Measurements from ENCODE around the gene CLIC1. TPM values are rescaled to one million over a fixed set of nuclear protein-coding genes. Genes with fewer than 3 reads are reported as not detected.

The CLIC1 gene
- 10 to 100 TPM; 35.4 to 93.5 TPM for total RNA-seq
- 130 TPM for polyA plus RNA-seq (ENCODE audit: insufficient read depth, low read depth, low replicate concordance)
- long read RNA-seq, donor 1, transcript CLIC1-208 (6 exons, 1,254 nt), result major isoform, 102 of 134 reads
- long read RNA-seq, donor 1, partial matches to known transcripts, result 29 of 134 reads
- long read RNA-seq, donor 1, other reads (novel, unspliced or antisense), result 0 of 134 reads
- long read RNA-seq, donor 2, transcript CLIC1-208 (6 exons, 1,254 nt), result major isoform, 61 of 96 reads
- long read RNA-seq, donor 2, partial matches to known transcripts, result 33 of 96 reads
- long read RNA-seq, donor 2, other reads (novel, unspliced or antisense), result 0 of 96 reads

DNA sequence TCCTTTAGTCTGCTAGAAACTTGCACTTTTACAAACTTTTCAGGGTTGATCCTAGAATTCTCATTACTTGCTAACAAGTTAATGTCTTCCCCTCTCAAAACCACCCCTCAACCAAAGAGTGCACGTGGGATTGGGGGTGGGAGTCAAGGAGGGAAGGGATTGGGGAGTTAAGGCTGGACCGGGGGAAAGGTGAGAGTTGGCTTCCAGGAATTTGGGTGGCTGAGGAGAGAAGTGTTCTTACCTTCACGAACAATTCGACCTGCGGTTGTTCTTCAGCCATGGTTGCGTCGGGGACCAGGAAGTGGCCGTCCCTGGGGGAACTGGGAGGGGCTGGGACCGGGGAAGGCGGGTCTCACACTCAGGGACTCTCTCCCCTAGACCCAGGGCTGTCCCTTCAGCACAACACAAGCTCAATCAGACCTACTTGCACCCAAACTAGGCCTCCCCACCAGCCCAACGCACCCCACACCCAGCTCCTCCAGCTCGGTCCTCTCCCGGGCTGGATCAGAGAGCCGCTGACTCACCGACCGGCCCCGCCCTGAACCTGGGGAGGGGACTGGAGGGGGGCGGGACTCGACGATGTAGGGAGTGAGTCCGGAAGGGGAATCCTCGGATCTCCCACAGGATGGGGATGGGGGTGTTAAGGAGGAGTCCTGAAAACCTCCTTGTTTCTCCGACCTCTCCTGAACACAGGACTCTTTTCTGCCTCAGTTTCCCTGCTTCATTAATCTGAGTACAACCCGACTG, at the start of gene CLIC1:
Gene CLIC1, minus strand, starts transcription at position 510 of the 747 bp plus-strand sequence. Its CDS starts 230 bp downstream, at position 280.
- Histone ChIP-seq H3K27ac (peak within 1 kb of the TSS; percentile 86 to 87), H3K27me3 (no peaks in the 10 kb centered on the region), H3K36me3 (ENCODE audit: low read depth, missing control alignments) (no peaks in the 10 kb centered on the region), H3K9me3 (no peaks in the 10 kb centered on the region), H3K4me1 (peaks cover 26% of the 10 kb centered on the region), H3K4me3 (peak within 1 kb of the TSS; percentile 47 to 71)
- 22 to 37% methylated on average over 22 to 24 of the region's 24 CpGs for WGBS, 2 donors
- intact Hi-C loops (cut with DNase I; ENCODE audit: low total_unique reads), result no loop called here
- DNase-seq, result peak; percentile 87
- TF ChIP-seq POLR2A (IDR thresholded peaks at IDR 0.05) (peak; percentile 91), CTCF (IDR thresholded peaks at IDR 0.05) (no peak)

DNA sequence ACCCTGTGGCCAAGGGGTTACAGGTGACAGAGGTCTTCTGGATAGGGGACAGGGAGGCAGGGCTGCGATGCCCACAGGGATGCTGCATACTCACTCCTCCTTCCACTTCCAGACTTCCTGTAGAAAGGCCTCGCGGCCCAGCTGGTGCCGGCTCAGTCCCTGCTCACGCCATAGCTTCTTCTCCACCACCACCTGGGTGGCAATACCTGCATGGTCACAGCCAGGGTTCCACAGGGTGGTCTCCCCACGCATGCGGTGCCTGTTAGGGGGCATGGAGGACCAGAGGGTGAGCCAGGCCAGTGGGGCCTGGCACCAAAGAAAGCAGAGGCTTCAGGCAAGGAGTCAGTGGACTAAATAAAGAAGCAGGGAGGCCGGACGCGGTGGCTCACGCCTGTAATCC, 49.1 kb upstream of the CLIC1 start:
- intact Hi-C loops (cut with DNase I; ENCODE audit: low total_unique reads), result no loop called here
- 97% methylated on average over 11 of the region's 11 CpGs for WGBS, 2 donors
- Histone ChIP-seq H3K4me3 (no peak overlapping the region), H3K36me3 (ENCODE audit: low read depth, missing control alignments) (no peaks in the 10 kb centered on the region), H3K27ac (no peak overlapping the region), H3K27me3 (no peaks in the 10 kb centered on the region), H3K4me1 (no peaks in the 10 kb centered on the region), H3K9me3 (no peaks in the 10 kb centered on the region)
- TF ChIP-seq CTCF (IDR thresholded peaks at IDR 0.05) (no peak), POLR2A (IDR thresholded peaks at IDR 0.05) (no peak)
- no peak for DNase-seq

- 95 to 97% methylated on average over 15 of the region's 15 CpGs for WGBS, 2 donors
- H3K4me1 ChIP-seq, result no peaks in the 10 kb centered on the region
- no peak for DNase-seq
- H3K9me3 ChIP-seq, result no peaks in the 10 kb centered on the region
- H3K27ac ChIP-seq, result no peak overlapping the region
- TF ChIP-seq POLR2A (IDR thresholded peaks at IDR 0.05) (no peak), CTCF (IDR thresholded peaks at IDR 0.05) (no peak)
- no peaks in the 10 kb centered on the region for H3K27me3 ChIP-seq
- H3K36me3 ChIP-seq (ENCODE audit: low read depth, missing control alignments), result no peaks in the 10 kb centered on the region
- H3K4me3 ChIP-seq, result no peak overlapping the region
- intact Hi-C loops (cut with DNase I; ENCODE audit: low total_unique reads), result no loop called here
Measured at GRCh38 chr6:31784098-31784925, 48.0 kb upstream of the CLIC1 start.

DNA sequence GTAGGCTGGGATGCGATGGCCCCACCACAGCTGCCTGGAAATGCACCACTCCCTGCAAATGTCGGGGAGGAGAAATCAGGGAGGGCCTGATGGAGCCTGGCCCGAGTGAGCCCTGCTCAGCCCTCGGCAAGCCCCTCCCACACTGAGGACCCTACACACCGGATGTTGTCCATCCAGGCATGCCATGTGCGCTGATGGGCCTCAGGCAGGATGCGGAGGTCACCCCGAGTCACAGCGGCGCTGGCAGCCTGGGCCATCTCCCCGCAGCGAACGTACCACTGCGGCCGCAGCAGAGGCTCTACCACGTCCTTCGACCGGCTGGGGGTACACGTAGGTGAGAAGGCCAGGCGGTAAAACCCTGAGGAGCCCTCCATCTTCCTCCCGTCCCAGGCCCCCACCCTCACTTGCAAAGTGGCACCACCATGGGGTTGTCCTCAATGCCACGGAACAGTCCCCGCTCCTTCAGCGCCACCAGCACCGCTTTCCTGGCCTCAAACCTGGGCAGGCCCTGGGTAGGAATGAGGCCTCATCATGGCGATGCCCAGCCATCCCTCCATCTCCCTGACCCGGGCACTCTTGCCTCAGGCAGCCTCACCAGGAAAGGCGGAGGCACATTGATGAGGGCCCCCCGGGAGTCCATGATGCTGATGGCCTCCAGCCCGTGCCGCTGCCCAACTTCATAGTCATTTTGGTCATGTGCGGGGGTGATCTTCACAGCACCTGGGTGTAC, 46.0 kb upstream of the CLIC1 start:
- no peaks in the 10 kb centered on the region for H3K9me3 ChIP-seq
- no peak overlapping the region for H3K27ac ChIP-seq
- H3K4me3 ChIP-seq, result no peak overlapping the region
- WGBS, 2 donors, result 87 to 96% methylated on average over 22 to 32 of the region's 32 CpGs
- H3K36me3 ChIP-seq (ENCODE audit: low read depth, missing control alignments), result no peaks in the 10 kb centered on the region
- H3K4me1 ChIP-seq, result peaks cover 2% of the 10 kb centered on the region
- H3K27me3 ChIP-seq, result no peaks in the 10 kb centered on the region
- TF ChIP-seq CTCF (IDR thresholded peaks at IDR 0.05) (no peak), POLR2A (IDR thresholded peaks at IDR 0.05) (no peak)
- intact Hi-C loops (cut with DNase I; ENCODE audit: low total_unique reads), result no loop called here
- DNase-seq, result no peak

Measured in testis (tissue), 5 donors.